ENCODE measurements around the gene MESP2. TPM values are rescaled to one million over a fixed set of nuclear protein-coding genes. Genes with fewer than 3 reads are reported as not detected.

MESP2 gene
- total and polyA plus RNA-seq, 2 of the 13 experiments (the other 11 are each of a cell fraction or from before 2014, with no cell fraction given), result not detected

DNA sequence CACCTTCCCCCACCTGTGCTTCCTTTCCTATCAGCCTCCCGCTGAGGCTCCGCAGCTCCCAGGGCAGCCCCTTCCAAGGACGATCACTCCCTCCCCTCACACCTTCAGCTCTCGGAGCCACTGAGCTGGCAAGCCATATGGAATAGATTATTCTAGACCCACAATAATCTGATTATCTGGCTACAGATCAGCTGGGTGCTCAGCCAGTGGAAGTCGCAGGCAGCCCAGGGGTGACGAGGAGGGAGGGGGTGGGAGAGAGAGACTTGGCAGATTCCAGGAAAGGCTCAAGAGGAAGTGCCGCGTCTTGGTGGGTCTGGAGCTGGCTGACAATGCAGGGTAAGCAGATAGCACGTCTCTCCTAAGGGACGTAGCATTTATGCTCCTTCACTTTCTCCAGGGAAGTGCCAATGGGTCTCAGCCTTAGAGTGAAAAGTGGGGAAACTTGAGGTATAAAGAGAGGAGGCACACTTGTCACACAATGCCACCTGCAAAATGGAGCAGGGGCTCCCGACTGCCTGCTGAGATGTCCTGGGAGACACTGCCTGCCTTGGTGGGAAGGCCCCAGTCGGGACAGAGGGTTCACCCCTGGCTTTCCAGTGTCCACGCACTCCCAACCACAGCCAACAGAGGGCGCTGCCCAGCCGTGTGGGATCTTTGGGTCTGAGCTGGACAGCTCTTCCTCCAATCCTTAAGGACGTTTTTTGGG lies 15.7 kb upstream of the MESP2 start (continued):
- TF ChIP-seq, protein P1, sequence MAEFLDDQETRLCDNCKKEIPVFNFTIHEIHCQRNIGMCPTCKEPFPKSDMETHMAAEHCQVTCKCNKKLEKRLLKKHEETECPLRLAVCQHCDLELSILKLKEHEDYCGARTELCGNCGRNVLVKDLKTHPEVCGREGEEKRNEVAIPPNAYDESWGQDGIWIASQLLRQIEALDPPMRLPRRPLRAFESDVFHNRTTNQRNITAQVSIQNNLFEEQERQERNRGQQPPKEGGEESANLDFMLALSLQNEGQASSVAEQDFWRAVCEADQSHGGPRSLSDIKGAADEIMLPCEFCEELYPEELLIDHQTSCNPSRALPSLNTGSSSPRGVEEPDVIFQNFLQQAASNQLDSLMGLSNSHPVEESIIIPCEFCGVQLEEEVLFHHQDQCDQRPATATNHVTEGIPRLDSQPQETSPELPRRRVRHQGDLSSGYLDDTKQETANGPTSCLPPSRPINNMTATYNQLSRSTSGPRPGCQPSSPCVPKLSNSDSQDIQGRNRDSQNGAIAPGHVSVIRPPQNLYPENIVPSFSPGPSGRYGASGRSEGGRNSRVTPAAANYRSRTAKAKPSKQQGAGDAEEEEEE (CRISPR knock-in tag; IDR thresholded peaks at IDR 0.05; ENCODE audit: borderline replicate concordance), result no peak
- TF ChIP-seq ZNF737 (CRISPR knock-in tag; IDR thresholded peaks at IDR 0.05; ENCODE audit: borderline replicate concordance) (no peak), XRCC5 (optimal IDR thresholded peaks at IDR 0.05; ENCODE audit: low read length) (peak; percentile 52), NCOA5 (CRISPR knock-in tag; IDR thresholded peaks at IDR 0.05) (no peak), SAP130 (CRISPR knock-in tag; IDR thresholded peaks at IDR 0.05; ENCODE audit: low read depth) (no peak), ZNF256 (CRISPR knock-in tag; conservative IDR thresholded peaks at IDR 0.05) (no peak), ZNF225 (CRISPR knock-in tag; IDR thresholded peaks at IDR 0.05) (no peak), GZF1 (CRISPR knock-in tag; IDR thresholded peaks at IDR 0.05) (no peak), ZNF121 (CRISPR knock-in tag; IDR thresholded peaks at IDR 0.05) (peak; percentile 23; the same call in 1 of the 2 replicates), ZFP1 (CRISPR knock-in tag; IDR thresholded peaks at IDR 0.05) (no peak)
- TF ChIP-seq, protein P2, sequence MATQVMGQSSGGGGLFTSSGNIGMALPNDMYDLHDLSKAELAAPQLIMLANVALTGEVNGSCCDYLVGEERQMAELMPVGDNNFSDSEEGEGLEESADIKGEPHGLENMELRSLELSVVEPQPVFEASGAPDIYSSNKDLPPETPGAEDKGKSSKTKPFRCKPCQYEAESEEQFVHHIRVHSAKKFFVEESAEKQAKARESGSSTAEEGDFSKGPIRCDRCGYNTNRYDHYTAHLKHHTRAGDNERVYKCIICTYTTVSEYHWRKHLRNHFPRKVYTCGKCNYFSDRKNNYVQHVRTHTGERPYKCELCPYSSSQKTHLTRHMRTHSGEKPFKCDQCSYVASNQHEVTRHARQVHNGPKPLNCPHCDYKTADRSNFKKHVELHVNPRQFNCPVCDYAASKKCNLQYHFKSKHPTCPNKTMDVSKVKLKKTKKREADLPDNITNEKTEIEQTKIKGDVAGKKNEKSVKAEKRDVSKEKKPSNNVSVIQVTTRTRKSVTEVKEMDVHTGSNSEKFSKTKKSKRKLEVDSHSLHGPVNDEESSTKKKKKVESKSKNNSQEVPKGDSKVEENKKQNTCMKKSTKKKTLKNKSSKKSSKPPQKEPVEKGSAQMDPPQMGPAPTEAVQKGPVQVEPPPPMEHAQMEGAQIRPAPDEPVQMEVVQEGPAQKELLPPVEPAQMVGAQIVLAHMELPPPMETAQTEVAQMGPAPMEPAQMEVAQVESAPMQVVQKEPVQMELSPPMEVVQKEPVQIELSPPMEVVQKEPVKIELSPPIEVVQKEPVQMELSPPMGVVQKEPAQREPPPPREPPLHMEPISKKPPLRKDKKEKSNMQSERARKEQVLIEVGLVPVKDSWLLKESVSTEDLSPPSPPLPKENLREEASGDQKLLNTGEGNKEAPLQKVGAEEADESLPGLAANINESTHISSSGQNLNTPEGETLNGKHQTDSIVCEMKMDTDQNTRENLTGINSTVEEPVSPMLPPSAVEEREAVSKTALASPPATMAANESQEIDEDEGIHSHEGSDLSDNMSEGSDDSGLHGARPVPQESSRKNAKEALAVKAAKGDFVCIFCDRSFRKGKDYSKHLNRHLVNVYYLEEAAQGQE (IDR thresholded peaks at IDR 0.05; ENCODE audit: borderline replicate concordance in 1 of 2, low read depth in 1 of 2, low read length in 2 of 2), result peak; percentile 10 to 84
- TF ChIP-seq, protein P3, sequence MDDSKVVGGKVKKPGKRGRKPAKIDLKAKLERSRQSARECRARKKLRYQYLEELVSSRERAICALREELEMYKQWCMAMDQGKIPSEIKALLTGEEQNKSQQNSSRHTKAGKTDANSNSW (CRISPR knock-in tag; IDR thresholded peaks at IDR 0.05; ENCODE audit: borderline replicate concordance), result no peak
- TF ChIP-seq, protein P4, sequence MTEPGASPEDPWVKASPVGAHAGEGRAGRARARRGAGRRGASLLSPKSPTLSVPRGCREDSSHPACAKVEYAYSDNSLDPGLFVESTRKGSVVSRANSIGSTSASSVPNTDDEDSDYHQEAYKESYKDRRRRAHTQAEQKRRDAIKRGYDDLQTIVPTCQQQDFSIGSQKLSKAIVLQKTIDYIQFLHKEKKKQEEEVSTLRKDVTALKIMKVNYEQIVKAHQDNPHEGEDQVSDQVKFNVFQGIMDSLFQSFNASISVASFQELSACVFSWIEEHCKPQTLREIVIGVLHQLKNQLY (CRISPR knock-in tag; IDR thresholded peaks at IDR 0.05), result no peak
- TF ChIP-seq, protein P5, sequence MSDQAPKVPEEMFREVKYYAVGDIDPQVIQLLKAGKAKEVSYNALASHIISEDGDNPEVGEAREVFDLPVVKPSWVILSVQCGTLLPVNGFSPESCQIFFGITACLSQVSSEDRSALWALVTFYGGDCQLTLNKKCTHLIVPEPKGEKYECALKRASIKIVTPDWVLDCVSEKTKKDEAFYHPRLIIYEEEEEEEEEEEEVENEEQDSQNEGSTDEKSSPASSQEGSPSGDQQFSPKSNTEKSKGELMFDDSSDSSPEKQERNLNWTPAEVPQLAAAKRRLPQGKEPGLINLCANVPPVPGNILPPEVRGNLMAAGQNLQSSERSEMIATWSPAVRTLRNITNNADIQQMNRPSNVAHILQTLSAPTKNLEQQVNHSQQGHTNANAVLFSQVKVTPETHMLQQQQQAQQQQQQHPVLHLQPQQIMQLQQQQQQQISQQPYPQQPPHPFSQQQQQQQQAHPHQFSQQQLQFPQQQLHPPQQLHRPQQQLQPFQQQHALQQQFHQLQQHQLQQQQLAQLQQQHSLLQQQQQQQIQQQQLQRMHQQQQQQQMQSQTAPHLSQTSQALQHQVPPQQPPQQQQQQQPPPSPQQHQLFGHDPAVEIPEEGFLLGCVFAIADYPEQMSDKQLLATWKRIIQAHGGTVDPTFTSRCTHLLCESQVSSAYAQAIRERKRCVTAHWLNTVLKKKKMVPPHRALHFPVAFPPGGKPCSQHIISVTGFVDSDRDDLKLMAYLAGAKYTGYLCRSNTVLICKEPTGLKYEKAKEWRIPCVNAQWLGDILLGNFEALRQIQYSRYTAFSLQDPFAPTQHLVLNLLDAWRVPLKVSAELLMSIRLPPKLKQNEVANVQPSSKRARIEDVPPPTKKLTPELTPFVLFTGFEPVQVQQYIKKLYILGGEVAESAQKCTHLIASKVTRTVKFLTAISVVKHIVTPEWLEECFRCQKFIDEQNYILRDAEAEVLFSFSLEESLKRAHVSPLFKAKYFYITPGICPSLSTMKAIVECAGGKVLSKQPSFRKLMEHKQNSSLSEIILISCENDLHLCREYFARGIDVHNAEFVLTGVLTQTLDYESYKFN (CRISPR knock-in tag; conservative IDR thresholded peaks at IDR 0.05), result 0 out of 2 replicates have a peak, but pooled peaks have one; percentile 31
- TF ChIP-seq, protein P6, sequence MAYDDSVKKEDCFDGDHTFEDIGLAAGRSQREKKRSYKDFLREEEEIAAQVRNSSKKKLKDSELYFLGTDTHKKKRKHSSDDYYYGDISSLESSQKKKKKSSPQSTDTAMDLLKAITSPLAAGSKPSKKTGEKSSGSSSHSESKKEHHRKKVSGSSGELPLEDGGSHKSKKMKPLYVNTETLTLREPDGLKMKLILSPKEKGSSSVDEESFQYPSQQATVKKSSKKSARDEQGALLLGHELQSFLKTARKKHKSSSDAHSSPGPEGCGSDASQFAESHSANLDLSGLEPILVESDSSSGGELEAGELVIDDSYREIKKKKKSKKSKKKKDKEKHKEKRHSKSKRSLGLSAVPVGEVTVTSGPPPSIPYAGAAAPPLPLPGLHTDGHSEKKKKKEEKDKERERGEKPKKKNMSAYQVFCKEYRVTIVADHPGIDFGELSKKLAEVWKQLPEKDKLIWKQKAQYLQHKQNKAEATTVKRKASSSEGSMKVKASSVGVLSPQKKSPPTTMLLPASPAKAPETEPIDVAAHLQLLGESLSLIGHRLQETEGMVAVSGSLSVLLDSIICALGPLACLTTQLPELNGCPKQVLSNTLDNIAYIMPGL (CRISPR knock-in tag; IDR thresholded peaks at IDR 0.05; ENCODE audit: borderline replicate concordance in 1 of 2, low read depth in 1 of 2), result peak; percentile 62 to 67; a peak in 3 of 4 replicates
